ENCODE data around the gene TLL2.

DNA sequence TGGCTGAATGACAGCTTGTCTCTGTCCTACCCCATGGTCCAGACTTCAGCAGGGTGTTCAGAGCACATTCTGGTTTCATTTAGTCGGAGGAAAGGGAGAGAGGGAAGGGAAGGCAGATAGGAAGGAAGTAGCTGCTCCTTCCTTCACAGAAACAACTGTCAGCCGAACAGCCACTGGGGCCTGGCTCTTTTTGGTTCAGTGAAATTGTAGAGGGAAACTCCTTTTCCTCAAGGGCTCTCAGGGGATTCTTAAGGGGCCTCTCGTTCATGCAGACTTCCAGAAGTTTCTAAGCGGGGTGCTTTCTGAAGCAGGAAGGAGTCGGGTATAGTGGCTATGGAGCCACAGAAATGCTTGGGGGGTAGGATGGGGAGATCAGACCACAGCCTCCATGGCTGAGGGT lies 56.4 kb downstream of the TLL2 start:
- TF ChIP-seq, protein P1, sequence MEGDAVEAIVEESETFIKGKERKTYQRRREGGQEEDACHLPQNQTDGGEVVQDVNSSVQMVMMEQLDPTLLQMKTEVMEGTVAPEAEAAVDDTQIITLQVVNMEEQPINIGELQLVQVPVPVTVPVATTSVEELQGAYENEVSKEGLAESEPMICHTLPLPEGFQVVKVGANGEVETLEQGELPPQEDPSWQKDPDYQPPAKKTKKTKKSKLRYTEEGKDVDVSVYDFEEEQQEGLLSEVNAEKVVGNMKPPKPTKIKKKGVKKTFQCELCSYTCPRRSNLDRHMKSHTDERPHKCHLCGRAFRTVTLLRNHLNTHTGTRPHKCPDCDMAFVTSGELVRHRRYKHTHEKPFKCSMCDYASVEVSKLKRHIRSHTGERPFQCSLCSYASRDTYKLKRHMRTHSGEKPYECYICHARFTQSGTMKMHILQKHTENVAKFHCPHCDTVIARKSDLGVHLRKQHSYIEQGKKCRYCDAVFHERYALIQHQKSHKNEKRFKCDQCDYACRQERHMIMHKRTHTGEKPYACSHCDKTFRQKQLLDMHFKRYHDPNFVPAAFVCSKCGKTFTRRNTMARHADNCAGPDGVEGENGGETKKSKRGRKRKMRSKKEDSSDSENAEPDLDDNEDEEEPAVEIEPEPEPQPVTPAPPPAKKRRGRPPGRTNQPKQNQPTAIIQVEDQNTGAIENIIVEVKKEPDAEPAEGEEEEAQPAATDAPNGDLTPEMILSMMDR (IDR thresholded peaks at IDR 0.05) = no peak
- no peak for TF ChIP-seq POLR2A (IDR thresholded peaks at IDR 0.05)
